ENCODE results near the gene NDRG3.

GRCh38 chr20:36777576-36777975, 31.7 kb upstream of the NDRG3 start:
- no peak for TF ChIP-seq CTCF (IDR thresholded peaks at IDR 0.05)
- TF ChIP-seq POLR2A (IDR thresholded peaks at IDR 0.05), result no peak
- TF ChIP-seq POLR2AphosphoS5 (IDR thresholded peaks at IDR 0.05), result no peak
